GM10248 (cell line): ENCODE measurements around the gene PRKN.

Source experiments
- CTCF ChIA-PET: fragments of 300-600 bp; sonication (Branson Sonifier 250); formaldehyde crosslinking; extraction: SDS; loops from one replicate; lab custom pipeline; 2021; ENCODE audit warnings: antibody characterized with exemption; lab: Yijun Ruan, JAX
- POLR2A ChIA-PET: fragments of 350-650 bp; sonication (Branson Sonifier 250); formaldehyde crosslinking; extraction: SDS; loops from one replicate; lab custom pipeline; 2020; ENCODE audit warnings: antibody characterized with exemption; lab: Yijun Ruan, JAX
- DNase-seq: peaks from one replicate; pipeline ENCODE4 v3.0.0; 2012; ENCODE audit errors: extremely low spot score
- TF ChIP-seq, protein P1 (sequence below): IDR thresholded peaks from 2 replicates; pipeline ENCODE4 v1.5.1; 2012; ENCODE audit warnings: mild to moderate bottlenecking, low read depth; ENCODE audit errors: extremely low read depth, missing control alignments, control extremely low read depth

PRKN gene

DNA sequence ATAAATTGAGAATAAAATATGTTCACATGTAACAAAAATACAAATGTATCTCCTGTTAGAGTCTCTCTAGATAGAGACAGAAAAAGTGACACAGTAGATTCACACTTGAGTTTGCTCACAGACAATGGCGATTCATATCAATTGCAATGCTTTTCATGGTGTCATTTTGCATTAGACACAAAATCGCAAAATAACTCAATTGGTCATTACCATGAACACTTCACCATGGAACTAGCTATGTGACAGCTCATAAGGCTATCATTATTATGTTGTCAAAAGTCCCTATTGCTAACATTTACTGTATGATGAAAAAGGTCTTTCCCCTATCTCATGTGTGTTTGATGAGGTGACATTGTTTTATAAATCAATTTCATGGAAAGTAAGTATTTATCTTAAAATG, 1204.2 kb downstream of the PRKN start:
- ChIA-PET CTCF (interaction anchor here (1.2 kb wide), 1 partner anchor 10 kb away, joined by 3 read pairs; no protein-coding TSS in a partner anchor), POLR2A (no interaction called here)
- no peak for DNase-seq
- TF ChIP-seq, protein P1, sequence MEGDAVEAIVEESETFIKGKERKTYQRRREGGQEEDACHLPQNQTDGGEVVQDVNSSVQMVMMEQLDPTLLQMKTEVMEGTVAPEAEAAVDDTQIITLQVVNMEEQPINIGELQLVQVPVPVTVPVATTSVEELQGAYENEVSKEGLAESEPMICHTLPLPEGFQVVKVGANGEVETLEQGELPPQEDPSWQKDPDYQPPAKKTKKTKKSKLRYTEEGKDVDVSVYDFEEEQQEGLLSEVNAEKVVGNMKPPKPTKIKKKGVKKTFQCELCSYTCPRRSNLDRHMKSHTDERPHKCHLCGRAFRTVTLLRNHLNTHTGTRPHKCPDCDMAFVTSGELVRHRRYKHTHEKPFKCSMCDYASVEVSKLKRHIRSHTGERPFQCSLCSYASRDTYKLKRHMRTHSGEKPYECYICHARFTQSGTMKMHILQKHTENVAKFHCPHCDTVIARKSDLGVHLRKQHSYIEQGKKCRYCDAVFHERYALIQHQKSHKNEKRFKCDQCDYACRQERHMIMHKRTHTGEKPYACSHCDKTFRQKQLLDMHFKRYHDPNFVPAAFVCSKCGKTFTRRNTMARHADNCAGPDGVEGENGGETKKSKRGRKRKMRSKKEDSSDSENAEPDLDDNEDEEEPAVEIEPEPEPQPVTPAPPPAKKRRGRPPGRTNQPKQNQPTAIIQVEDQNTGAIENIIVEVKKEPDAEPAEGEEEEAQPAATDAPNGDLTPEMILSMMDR, result no peak

DNA sequence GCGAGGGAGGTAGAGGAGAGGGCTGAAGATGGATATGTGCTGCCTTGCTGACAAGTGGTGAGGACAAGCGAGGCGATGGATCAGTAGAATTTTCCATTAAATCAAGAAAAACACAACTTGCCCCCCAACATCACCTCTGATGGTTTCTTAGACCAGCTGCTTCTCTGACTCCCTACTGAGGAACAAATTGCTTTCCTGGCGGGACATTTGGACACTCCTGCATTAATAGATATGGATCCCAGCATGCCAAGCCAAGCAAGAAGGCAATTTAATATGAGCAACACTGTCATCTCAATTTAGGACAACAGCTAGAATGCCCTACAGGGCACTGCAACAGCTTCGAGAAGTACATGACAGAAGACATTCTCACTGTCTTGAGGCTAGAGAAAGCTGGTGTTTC, 1205.3 kb downstream of the PRKN start:
- CTCF ChIA-PET, result interaction anchor here (1.3 kb wide), 1 partner anchor 36 kb away, joined by 3 read pairs; no protein-coding TSS in a partner anchor

DNA sequence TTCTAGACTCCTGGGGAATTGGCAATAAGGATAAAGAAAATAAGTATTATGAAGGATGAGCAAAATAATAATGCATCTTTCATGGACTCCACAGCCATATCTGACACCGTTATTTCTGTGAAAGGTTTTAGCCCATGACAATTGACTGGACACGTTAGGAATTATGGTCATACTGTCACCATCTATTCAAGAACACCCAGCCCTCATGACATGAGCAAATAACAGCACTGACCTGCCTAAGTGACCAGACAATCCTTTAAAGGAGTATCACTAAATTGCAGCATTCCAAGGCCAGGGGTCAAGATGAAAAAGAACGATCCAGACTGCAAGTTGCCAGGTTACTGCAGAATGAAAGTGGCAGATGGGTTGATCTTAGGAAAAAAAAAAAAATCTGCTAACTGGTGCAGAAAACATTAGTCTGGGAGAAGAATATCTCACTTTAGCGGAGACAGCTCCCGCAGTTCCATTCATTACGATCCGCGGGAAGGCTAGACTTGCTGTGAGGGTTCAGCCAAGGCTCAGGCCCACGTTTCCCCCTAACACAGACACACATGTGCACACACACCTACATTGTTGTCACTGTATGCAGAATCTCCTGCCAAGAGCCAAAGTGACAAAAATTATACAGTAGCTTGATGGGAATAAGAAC, 1216.0 kb downstream of the PRKN start:
- no peak for DNase-seq
- ChIA-PET POLR2A (no interaction called here), CTCF (interaction anchor here (1.8 kb wide), 1 partner anchor 14 kb away, joined by 5 read pairs; no protein-coding TSS in a partner anchor)
- TF ChIP-seq, protein P1, result no peak

More for the DNA sequence above, 1205.3 kb downstream of the PRKN start:
- POLR2A ChIA-PET, result no interaction called here
- DNase-seq, result no peak
- TF ChIP-seq, protein P1, result no peak

DNA sequence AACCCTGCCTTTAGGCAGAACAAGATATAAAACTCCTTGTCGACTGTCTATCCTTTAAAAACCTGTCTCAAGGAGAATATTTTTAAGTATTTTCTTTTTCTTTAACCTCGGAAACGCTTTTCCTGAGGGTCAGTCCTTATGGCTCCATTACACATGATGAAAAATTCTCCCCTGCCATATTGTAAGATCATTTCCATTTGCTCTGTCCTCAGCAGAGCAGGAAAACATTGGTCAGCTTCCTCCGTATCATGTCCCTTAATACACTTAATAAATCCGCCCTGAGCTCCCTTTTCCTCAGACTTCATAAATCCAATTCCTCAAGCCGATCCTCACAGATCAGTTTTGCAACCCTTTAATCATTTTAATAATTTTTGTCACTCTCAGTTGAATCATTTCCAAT, 1219.2 kb downstream of the PRKN start:
- DNase-seq, result no peak
- CTCF ChIA-PET, result interaction anchor here (1.4 kb wide), 1 partner anchor 9 kb away, joined by 4 read pairs; no protein-coding TSS in a partner anchor
- TF ChIP-seq, protein P1, result no peak
- POLR2A ChIA-PET, result no interaction called here

DNA sequence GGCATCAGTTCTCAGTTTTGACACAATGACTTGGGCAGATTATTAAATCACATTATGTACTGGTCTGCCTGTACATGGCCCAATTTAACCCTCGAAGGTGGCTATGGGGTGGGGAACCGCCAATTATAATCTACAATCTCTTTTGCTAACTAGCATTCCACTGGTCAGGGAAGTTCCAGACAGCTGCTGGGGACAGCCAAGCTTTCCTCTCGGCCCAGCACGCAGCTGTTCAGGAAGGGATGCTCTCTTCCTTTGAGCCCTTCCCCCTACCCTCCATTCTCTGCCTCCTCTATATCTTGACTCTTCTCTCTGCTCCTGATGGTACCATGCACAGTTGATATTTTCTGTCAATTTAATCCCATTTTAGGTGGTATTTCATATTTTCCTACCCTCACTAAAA, 1220.2 kb downstream of the PRKN start:
- no peak for DNase-seq
- ChIA-PET CTCF (no interaction called here), POLR2A (no interaction called here)
- TF ChIP-seq, protein P1, result no peak

DNA sequence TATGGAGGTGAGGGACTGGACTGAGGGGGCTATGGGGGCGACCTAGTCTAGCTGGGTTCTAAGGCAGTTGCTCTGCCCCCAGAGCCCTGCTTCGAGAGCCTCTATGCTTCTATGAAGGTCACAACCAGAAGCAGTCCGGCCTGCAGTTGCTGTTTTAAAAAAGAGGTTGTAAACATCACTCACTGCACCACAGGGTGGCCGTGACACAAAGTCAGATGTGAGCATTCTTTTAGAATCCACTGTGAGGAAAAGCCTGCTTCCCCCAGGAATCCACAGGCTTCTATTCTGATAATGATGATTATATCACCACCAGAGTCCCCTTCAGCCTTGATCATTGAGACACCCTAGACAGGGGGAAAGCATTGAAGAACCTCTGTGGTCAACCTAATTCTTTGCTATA, 1224.0 kb downstream of the PRKN start:
- CTCF ChIA-PET, result no interaction called here
- no peak for DNase-seq
- TF ChIP-seq, protein P1, result no peak
- POLR2A ChIA-PET, result no interaction called here
